NCI-H2081 treated with DMSO at 0.1 percent for 48 hours (cell line): Measurements from ENCODE around the gene PCGF1.

ENCODE experiments used
- DNase-seq: peaks from one replicate; lab custom pipeline; 2025; lab: John Stamatoyannopoulos, UW

PCGF1 gene

GRCh38 chr2:74507145-74507925, at the start of gene PCGF1:
TSS of gene PCGF1 (minus strand) at chr2:74507695. CDS start at chr2:74507668, 27 bp downstream.
- peak; percentile 93 for DNase-seq

GRCh38 chr2:74556831-74557370, 49.4 kb upstream of the PCGF1 start:
- no peak for DNase-seq

- DNase-seq, result no peak
Observed at GRCh38 chr2:74556159-74556558, 48.7 kb upstream of the PCGF1 start.

- no peak for DNase-seq
Observed at GRCh38 chr2:74555610-74556103, 48.2 kb upstream of the PCGF1 start.

- DNase-seq, result no peak
Observed at GRCh38 chr2:74554820-74555531, 47.5 kb upstream of the PCGF1 start.

GRCh38 chr2:74553892-74554819, 46.7 kb upstream of the PCGF1 start, which contains the start of the genes DOK1 and LOXL3:
TSS of gene DOK1 (plus strand) at chr2:74554720. CDS start at chr2:74554755, 35 bp downstream.
TSS of gene LOXL3 (minus strand) at chr2:74553942. CDS start at chr2:74552634, 1,308 bp downstream.
- no peak for DNase-seq

GRCh38 chr2:74552914-74553811, 45.7 kb upstream of the PCGF1 start:
- no peak for DNase-seq

GRCh38 chr2:74551942-74552913, 44.7 kb upstream of the PCGF1 start:
- no peak for DNase-seq

- no peak for DNase-seq
Observed at GRCh38 chr2:74551530-74551929, 44.0 kb upstream of the PCGF1 start.

- DNase-seq, result no peak
Observed at GRCh38 chr2:74550231-74550630, 42.7 kb upstream of the PCGF1 start.

GRCh38 chr2:74548900-74549826, 41.7 kb upstream of the PCGF1 start:
- no peak for DNase-seq

GRCh38 chr2:74548285-74548899, 40.9 kb upstream of the PCGF1 start:
- DNase-seq, result no peak

- no peak for DNase-seq
Observed at GRCh38 chr2:74546004-74546403, 38.5 kb upstream of the PCGF1 start.

- no peak for DNase-seq
Observed at GRCh38 chr2:74544634-74545033, 37.1 kb upstream of the PCGF1 start.

- no peak for DNase-seq
Observed at GRCh38 chr2:74542978-74543377, 35.5 kb upstream of the PCGF1 start.

- no peak for DNase-seq
Observed at GRCh38 chr2:74540291-74540690, 32.8 kb upstream of the PCGF1 start.

GRCh38 chr2:74538881-74539339, 31.4 kb upstream of the PCGF1 start:
- DNase-seq, result no peak

GRCh38 chr2:74537140-74537539, 29.6 kb upstream of the PCGF1 start:
- DNase-seq, result no peak
